ENCODE results near the gene AGT.

AGT gene

DNA sequence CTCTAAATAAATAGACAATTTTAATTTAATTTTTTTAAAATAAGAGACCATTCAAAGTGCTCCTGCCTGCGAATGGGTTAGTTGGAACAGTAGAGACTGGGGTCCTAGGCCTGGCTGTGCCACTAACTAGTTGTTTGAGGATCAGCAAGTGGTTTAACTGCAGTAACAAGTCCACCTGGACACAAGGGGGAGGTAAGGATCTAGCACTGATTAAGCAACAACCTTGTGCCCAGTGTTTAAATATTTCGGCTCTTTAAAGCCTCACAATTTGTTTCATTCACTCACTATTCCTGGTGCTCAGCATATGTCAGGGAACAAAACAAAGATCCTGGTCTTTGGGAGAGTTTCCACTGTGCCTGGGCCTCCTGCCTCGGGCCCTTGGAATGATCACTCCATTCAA lies 1.6 kb upstream of the AGT start:
- Histone ChIP-seq H3K36me3 (ENCODE audit: control insufficient read depth in 2 of 2, insufficient read depth in 2 of 2, low read length in 2 of 2) (no peaks in the 10 kb centered on the region), H3K27ac (ENCODE audit: low read length) (no peak overlapping the region), H3K9me3 (ENCODE audit: control insufficient read depth in 2 of 2, low read length in 2 of 2) (no peaks in the 10 kb centered on the region), H3K27me3 (ENCODE audit: control insufficient read depth in 1 of 2, insufficient read depth in 2 of 2, low read length in 2 of 2) (no peaks in the 10 kb centered on the region), H3K4me3 (ENCODE audit: low read length in 2 of 2) (no peak overlapping the region), H3K9ac (ENCODE audit: low read length in 2 of 2) (no peak overlapping the region), H3K4me1 (ENCODE audit: control insufficient read depth, insufficient read depth, low read length) (peaks cover 13% of the 10 kb centered on the region)

DNA sequence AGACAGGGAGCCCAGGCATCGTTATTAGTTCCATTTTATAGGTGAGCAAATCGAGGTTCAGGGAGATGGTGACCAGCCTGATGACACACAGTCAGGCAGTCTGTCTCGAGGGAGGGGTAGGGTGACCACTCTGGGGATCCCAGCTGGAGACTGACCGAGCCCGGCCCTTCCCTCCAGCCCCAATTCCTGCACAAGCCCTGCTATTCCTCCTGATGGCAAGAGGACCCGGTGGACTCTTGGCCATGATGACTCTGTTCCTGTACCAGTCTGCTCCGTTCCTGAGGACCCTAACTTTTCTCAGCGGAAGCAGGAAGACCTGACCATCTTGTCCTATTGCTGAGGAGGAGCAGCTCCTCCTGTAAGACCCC lies 391 bp downstream of the AGT start:
- Histone ChIP-seq H3K27me3 (ENCODE audit: control insufficient read depth in 1 of 2, insufficient read depth in 2 of 2, low read length in 2 of 2) (no peaks in the 10 kb centered on the region), H3K4me3 (ENCODE audit: low read length in 2 of 2) (peak overlapping the region in 1 of 2 donors; percentile 58), H3K4me1 (ENCODE audit: control insufficient read depth, insufficient read depth, low read length) (peaks cover 13% of the 10 kb centered on the region), H3K9me3 (ENCODE audit: control insufficient read depth in 2 of 2, low read length in 2 of 2) (no peaks in the 10 kb centered on the region), H3K9ac (ENCODE audit: low read length in 2 of 2) (peak overlapping the region; percentile 21 to 23), H3K36me3 (ENCODE audit: control insufficient read depth in 2 of 2, insufficient read depth in 2 of 2, low read length in 2 of 2) (no peaks in the 10 kb centered on the region), H3K27ac (ENCODE audit: low read length) (no peak overlapping the region)

DNA sequence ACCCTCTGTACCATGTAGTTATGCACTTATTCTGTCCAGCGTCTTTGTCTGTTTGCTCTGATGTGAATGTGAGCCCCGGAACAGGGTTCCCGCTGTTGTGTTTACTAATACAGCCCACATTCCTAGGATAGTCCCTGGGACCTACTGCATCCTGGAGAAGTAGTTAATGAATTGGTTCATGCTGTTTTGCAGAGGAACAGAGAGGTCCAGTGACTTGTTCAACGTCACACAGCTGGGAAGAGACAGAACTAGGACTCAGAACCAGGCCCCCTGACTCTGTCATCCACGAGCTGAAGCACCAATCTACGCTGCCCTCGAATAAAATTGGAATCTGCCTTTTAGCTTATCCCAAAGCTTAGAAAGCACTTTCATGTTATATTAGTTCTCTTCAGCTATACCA lies 784 bp downstream of the AGT start:
- peaks cover 13% of the 10 kb centered on the region for H3K4me1 ChIP-seq (ENCODE audit: control insufficient read depth, insufficient read depth, low read length)
- H3K9me3 ChIP-seq (ENCODE audit: control insufficient read depth in 2 of 2, low read length in 2 of 2), result no peaks in the 10 kb centered on the region
- H3K36me3 ChIP-seq (ENCODE audit: control insufficient read depth in 2 of 2, insufficient read depth in 2 of 2, low read length in 2 of 2), result no peaks in the 10 kb centered on the region
- H3K9ac ChIP-seq (ENCODE audit: low read length in 2 of 2), result peak overlapping the region in 1 of 2 donors; percentile 21
- H3K27ac ChIP-seq (ENCODE audit: low read length), result no peak overlapping the region
- H3K27me3 ChIP-seq (ENCODE audit: control insufficient read depth in 1 of 2, insufficient read depth in 2 of 2, low read length in 2 of 2), result no peaks in the 10 kb centered on the region
- H3K4me3 ChIP-seq (ENCODE audit: low read length in 2 of 2), result no peak overlapping the region

DNA sequence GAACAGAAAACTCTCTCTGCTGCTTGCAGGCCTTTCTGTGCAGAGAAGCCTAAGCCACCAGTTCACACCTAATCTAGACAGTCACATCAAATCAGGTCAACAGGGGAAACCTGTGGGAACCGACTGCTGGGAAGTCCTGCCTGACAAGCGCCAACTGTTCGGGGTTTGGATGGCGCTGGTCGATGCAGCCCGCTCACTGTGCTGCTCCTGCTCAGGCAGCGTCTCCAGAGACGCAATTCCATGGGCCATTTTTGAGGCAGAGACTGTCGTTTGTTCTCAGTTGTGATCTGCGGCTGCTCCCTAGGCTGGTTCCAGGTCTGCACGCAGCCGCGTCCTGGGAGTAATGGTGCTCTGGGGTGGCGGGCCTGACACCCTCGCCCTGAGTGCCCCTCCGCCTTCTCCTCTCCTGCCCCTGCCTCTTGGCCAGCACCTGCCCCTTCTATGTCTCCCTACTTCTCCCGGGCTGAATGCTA lies 1.4 kb downstream of the AGT start:
- H3K4me3 ChIP-seq (ENCODE audit: low read length in 2 of 2), result no peak overlapping the region
- H3K9ac ChIP-seq (ENCODE audit: low read length in 2 of 2), result no peak overlapping the region
- H3K36me3 ChIP-seq (ENCODE audit: control insufficient read depth in 2 of 2, insufficient read depth in 2 of 2, low read length in 2 of 2), result no peaks in the 10 kb centered on the region
- H3K27ac ChIP-seq (ENCODE audit: low read length), result no peak overlapping the region
- H3K27me3 ChIP-seq (ENCODE audit: control insufficient read depth in 1 of 2, insufficient read depth in 2 of 2, low read length in 2 of 2), result no peaks in the 10 kb centered on the region
- no peaks in the 10 kb centered on the region for H3K9me3 ChIP-seq (ENCODE audit: control insufficient read depth in 2 of 2, low read length in 2 of 2)
- H3K4me1 ChIP-seq (ENCODE audit: control insufficient read depth, insufficient read depth, low read length), result peaks cover 13% of the 10 kb centered on the region

DNA sequence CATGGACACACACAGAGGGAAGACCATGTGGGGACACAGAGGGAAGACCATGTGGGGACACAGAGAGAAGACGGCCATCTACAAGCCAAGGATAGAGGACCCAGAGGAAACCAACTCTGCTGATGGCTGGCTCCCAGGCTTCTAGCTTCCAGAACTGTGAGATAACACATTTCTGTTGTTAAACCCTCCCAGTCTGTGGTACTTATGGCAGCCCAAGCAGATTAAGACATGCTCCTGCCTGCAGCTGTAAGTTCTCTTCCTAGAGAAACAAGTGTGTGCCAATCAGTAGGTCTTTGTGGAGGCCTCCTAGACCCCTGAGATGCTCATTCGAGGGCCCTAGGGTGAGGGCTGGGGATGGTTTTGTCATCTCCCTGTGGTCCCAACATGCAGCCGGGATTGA lies 2.7 kb downstream of the AGT start:
- H3K9ac ChIP-seq (ENCODE audit: low read length in 2 of 2), result no peak overlapping the region
- peaks cover 13% of the 10 kb centered on the region for H3K4me1 ChIP-seq (ENCODE audit: control insufficient read depth, insufficient read depth, low read length)
- H3K27ac ChIP-seq (ENCODE audit: low read length), result no peak overlapping the region
- H3K9me3 ChIP-seq (ENCODE audit: control insufficient read depth in 2 of 2, low read length in 2 of 2), result no peaks in the 10 kb centered on the region
- H3K27me3 ChIP-seq (ENCODE audit: control insufficient read depth in 1 of 2, insufficient read depth in 2 of 2, low read length in 2 of 2), result no peaks in the 10 kb centered on the region
- no peak overlapping the region for H3K4me3 ChIP-seq (ENCODE audit: low read length in 2 of 2)
- H3K36me3 ChIP-seq (ENCODE audit: control insufficient read depth in 2 of 2, insufficient read depth in 2 of 2, low read length in 2 of 2), result no peaks in the 10 kb centered on the region

DNA sequence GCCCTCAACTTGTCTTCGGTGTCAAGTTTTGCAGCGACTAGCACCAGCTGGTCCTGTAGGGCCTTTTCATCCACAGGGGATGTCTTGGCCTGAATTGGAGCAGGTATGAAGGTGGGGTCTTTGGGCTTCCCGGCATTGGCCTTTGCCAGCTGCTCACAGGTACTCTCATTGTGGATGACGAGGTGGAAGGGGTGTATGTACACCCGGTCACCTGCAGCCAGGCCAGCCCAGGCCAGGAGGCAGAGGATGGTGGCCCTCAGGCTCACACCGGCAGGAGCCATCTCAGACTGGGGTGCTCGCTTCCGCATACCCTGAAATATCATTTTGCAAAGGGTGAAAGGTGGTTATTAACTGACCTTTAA lies 3.4 kb downstream of the AGT start:
- H3K36me3 ChIP-seq (ENCODE audit: control insufficient read depth in 2 of 2, insufficient read depth in 2 of 2, low read length in 2 of 2), result no peaks in the 10 kb centered on the region
- H3K9ac ChIP-seq (ENCODE audit: low read length in 2 of 2), result no peak overlapping the region
- H3K27ac ChIP-seq (ENCODE audit: low read length), result no peak overlapping the region
- H3K9me3 ChIP-seq (ENCODE audit: control insufficient read depth in 2 of 2, low read length in 2 of 2), result no peaks in the 10 kb centered on the region
- H3K4me3 ChIP-seq (ENCODE audit: low read length in 2 of 2), result no peak overlapping the region
- H3K27me3 ChIP-seq (ENCODE audit: control insufficient read depth in 1 of 2, insufficient read depth in 2 of 2, low read length in 2 of 2), result no peaks in the 10 kb centered on the region
- H3K4me1 ChIP-seq (ENCODE audit: control insufficient read depth, insufficient read depth, low read length), result peaks cover 13% of the 10 kb centered on the region

DNA sequence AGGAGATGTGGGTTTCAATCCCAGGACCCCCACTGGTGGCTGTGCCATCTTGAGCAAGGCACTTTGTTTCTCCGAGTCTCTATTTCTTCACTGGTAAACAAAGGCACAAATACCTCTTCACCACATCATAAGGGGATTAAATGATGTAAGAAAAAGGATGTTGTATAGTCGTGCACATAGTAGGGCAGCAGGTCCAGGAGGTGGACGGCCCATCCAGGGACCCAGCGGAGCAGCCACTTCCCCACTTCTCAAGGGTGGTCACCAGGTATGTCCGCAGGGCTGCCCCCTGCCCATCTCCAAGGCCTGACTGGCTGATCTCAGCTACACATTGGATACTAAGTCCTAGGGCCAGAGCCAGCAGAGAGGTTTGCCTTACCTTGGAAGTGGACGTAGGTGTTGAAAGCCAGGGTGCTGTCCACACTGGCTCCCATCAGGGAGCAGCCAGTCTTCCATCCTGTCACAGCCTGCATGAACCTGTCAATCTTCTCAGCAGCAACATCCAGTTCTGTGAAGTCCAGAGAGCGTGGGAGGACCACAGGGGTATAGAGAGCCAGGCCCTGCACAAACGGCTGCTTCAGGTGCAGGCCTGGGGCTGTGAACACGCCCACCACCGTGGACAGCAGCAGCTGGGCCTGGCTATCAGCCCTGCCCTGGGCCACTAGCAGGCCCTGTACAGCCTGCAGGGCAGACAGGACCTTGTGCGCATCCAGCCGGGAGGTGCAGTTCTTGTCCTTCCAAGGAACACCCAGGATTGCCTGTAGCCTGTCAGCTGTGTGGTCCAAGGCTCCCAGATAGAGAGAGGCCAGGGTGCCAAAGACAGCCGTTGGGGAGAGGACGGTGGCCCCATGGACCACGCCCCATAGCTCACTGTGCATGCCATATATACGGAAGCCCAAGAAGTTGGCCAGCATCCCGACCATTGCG lies 4.0 kb downstream of the AGT start:
- Histone ChIP-seq H3K4me3 (ENCODE audit: low read length in 2 of 2) (no peak overlapping the region), H3K9me3 (ENCODE audit: control insufficient read depth in 2 of 2, low read length in 2 of 2) (no peaks in the 10 kb centered on the region), H3K4me1 (ENCODE audit: control insufficient read depth, insufficient read depth, low read length) (peaks cover 13% of the 10 kb centered on the region), H3K9ac (ENCODE audit: low read length in 2 of 2) (no peak overlapping the region), H3K36me3 (ENCODE audit: control insufficient read depth in 2 of 2, insufficient read depth in 2 of 2, low read length in 2 of 2) (no peaks in the 10 kb centered on the region), H3K27ac (ENCODE audit: low read length) (no peak overlapping the region), H3K27me3 (ENCODE audit: control insufficient read depth in 1 of 2, insufficient read depth in 2 of 2, low read length in 2 of 2) (no peaks in the 10 kb centered on the region)

DNA sequence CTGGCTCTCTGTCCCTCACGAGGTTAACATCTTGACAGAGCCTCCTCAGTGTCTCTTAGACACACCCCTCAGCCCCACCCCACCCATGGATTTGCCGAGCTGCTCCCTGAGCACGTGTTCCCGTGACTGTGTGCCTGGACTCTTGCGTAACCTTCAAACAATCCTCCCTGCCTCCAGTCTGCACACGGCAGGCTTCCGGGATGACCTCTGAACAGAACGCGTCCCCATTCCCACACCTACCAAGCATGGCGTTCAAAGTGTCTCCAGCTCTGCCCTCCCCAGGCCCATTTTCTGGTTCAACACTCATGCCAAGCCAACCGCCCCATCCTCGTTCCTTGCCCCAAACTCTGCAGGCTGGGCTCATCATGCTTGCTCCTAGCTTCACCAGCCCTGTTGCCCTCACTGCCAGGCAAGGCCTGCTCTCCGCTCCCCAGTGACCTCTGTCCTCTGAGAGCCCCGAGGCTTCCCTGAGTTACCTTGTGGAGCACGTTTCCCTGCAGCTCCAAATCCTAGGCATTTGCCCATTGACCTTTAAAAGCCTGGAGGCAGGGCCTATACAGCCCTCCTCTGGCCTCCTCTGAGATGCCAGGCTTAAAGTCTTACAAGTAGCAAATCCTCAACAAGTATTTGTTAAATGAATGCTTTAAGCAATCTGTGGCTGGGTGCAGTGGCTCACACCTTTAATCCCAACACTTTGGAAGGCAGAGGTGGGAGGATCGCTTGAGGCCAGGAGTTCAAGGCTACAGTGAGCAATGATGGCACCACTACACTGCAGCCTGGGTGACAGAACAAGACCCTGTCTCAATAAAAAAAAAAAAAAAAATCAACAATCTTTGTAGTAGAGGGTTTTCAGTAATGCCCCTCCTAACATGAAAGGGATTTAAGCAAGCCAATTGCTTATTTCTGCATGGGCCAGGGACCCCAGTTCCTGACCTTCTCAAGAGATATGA lies 5.0 kb downstream of the AGT start:
- Histone ChIP-seq H3K9ac (ENCODE audit: low read length in 2 of 2) (no peak overlapping the region), H3K27ac (ENCODE audit: low read length) (no peak overlapping the region), H3K4me1 (ENCODE audit: control insufficient read depth, insufficient read depth, low read length) (peaks cover 7% of the 10 kb centered on the region), H3K4me3 (ENCODE audit: low read length in 2 of 2) (no peak overlapping the region), H3K27me3 (ENCODE audit: control insufficient read depth in 1 of 2, insufficient read depth in 2 of 2, low read length in 2 of 2) (no peaks in the 10 kb centered on the region), H3K36me3 (ENCODE audit: control insufficient read depth in 2 of 2, insufficient read depth in 2 of 2, low read length in 2 of 2) (no peaks in the 10 kb centered on the region), H3K9me3 (ENCODE audit: control insufficient read depth in 2 of 2, low read length in 2 of 2) (no peaks in the 10 kb centered on the region)

DNA sequence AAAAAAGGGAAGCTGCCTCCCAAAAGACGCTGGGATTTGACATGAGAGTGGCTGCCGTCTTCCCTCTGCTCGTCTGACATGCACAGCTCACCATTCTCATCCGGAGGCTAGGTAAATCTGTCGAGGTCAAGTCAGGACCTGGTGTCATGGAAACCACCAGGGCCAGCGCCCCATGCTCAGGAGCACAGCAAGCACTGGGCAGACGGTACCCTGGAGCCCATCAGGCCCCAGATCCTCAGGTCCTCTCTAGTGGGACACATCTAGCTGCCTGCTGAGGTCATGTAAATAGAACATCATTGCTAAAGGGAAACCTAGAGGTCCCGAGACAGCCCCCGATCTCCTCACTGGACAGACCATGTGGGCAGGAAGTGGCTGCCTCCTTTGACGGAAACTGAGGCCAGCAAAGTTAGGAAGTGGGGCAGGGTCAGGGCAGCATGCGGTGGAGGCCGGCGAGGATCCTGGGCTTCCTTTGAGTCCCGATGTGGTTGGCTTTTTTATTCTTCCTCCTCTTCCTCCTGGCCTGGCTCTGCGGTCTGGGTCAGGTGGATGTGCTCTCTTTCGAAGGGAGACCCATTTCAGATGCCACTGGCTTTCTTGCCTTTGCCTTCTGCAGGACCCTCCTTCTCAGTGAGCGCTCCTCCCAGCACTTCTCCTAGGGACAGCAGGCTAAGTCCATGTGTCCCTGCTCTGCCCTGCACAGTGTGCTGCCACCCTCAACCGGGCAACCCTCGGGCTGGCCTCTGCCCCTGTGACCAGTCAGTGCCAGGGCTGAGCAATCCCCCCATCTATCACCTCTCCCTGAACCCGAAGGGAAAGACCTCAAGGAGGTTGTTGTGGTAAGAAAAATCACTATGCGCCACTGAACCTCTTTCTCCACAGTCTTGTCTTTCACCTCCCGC lies 5.9 kb downstream of the AGT start:
- H3K4me3 ChIP-seq (ENCODE audit: low read length in 2 of 2), result no peak overlapping the region
- no peaks in the 10 kb centered on the region for H3K4me1 ChIP-seq (ENCODE audit: control insufficient read depth, insufficient read depth, low read length)
- no peaks in the 10 kb centered on the region for H3K36me3 ChIP-seq (ENCODE audit: control insufficient read depth in 2 of 2, insufficient read depth in 2 of 2, low read length in 2 of 2)
- no peak overlapping the region for H3K9ac ChIP-seq (ENCODE audit: low read length in 2 of 2)
- no peak overlapping the region for H3K27ac ChIP-seq (ENCODE audit: low read length)
- no peaks in the 10 kb centered on the region for H3K9me3 ChIP-seq (ENCODE audit: control insufficient read depth in 2 of 2, low read length in 2 of 2)
- no peaks in the 10 kb centered on the region for H3K27me3 ChIP-seq (ENCODE audit: control insufficient read depth in 1 of 2, insufficient read depth in 2 of 2, low read length in 2 of 2)

Measured in stomach smooth muscle (tissue), 2 donors.